ENCODE results near the gene SNX25. TPM values are rescaled to one million over a fixed set of nuclear protein-coding genes. Genes with fewer than 3 reads are reported as not detected.
"Not testable (repeated sequence)": the region's sequence is repeated elsewhere in the genome, so short reads cannot be mapped to it uniquely, and the experiment has no call there.

The SNX25 gene
- polyA plus RNA-seq, 1 of the 3 experiments (the other 2 are of a cell fraction) = 8.5 TPM

DNA sequence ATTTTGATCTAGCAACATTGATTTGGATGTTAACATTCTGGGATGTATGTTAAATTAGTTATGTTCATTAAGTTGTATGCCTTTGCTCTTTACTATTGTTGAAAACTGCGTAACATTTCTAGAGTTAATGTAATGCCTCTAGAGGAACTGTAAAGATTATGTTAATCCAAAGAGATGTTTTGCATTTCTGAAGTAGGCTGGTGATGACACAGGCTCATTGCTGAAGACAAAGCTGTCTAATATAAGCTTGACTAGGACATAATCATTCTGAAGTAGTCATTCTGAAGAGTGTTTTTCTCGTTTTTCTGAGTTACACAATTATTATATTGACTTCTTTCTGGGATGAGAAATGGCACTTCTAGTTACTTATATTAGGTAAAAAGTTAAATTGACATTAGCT, 113.4 kb downstream of the SNX25 start (continued):
- TF ChIP-seq SMC3 (IDR thresholded peaks at IDR 0.05; ENCODE audit: low read depth, low read length) = no peak

DNA sequence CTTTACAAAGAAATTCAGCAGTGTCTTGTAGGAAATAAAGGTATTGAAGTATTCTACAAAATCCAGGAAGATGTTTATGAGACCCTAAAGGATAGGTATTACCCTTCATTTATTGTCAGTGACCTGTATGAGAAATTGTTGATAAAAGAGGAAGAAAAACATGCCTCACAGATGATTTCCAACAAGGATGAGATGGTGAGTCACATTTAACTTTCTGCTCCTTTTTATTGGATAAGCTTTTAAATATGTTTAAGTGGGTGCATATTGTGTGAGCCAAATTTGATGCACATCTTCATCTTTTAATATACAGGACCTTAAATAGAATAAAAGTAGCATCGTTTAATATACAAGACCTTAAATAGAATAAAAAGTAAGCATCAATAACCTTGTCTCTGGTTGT, 114.2 kb downstream of the SNX25 start:
- no peaks in the 10 kb centered on the region for H3K9me3 ChIP-seq
- no peaks in the 10 kb centered on the region for H3K27me3 ChIP-seq (ENCODE audit: insufficient read depth)
- no peak overlapping the region for H3K9ac ChIP-seq
- TF ChIP-seq, protein P1, sequence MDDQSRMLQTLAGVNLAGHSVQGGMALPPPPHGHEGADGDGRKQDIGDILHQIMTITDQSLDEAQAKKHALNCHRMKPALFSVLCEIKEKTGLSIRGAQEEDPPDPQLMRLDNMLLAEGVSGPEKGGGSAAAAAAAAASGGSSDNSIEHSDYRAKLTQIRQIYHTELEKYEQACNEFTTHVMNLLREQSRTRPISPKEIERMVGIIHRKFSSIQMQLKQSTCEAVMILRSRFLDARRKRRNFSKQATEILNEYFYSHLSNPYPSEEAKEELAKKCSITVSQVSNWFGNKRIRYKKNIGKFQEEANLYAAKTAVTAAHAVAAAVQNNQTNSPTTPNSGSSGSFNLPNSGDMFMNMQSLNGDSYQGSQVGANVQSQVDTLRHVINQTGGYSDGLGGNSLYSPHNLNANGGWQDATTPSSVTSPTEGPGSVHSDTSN (IDR thresholded peaks at IDR 0.05) = no peak
- TF ChIP-seq MEF2A (IDR thresholded peaks at IDR 0.05; ENCODE audit: borderline replicate concordance, low read depth) (no peak), NRF1 (IDR thresholded peaks at IDR 0.05; ENCODE audit: low read depth, low read length) (no peak), FOXJ3 (CRISPR knock-in tag; IDR thresholded peaks at IDR 0.05) (no peak), TEAD4 (IDR thresholded peaks at IDR 0.05; ENCODE audit: borderline replicate concordance, insufficient read depth) (no peak), TCF12 (IDR thresholded peaks at IDR 0.05) (no peak), GABPA (IDR thresholded peaks at IDR 0.05; ENCODE audit: low read depth) (no peak), EZH2phosphoT487 (IDR thresholded peaks at IDR 0.05; ENCODE audit: borderline replicate concordance, low read depth) (no peak), RFX5 (IDR thresholded peaks at IDR 0.05; ENCODE audit: low read length) (no peak), NFIC (IDR thresholded peaks at IDR 0.05; ENCODE audit: borderline replicate concordance) (no peak), CHD2 (IDR thresholded peaks at IDR 0.05; ENCODE audit: low read length, partially characterized antibody) (no peak), RXRA (IDR thresholded peaks at IDR 0.05; ENCODE audit: borderline replicate concordance, low read depth) (no peak)
- TF ChIP-seq, protein P2, sequence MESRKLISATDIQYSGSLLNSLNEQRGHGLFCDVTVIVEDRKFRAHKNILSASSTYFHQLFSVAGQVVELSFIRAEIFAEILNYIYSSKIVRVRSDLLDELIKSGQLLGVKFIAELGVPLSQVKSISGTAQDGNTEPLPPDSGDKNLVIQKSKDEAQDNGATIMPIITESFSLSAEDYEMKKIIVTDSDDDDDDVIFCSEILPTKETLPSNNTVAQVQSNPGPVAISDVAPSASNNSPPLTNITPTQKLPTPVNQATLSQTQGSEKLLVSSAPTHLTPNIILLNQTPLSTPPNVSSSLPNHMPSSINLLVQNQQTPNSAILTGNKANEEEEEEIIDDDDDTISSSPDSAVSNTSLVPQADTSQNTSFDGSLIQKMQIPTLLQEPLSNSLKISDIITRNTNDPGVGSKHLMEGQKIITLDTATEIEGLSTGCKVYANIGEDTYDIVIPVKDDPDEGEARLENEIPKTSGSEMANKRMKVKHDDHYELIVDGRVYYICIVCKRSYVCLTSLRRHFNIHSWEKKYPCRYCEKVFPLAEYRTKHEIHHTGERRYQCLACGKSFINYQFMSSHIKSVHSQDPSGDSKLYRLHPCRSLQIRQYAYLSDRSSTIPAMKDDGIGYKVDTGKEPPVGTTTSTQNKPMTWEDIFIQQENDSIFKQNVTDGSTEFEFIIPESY (IDR thresholded peaks at IDR 0.05; ENCODE audit: borderline replicate concordance, low read depth) = no peak
- TF ChIP-seq, protein P3, sequence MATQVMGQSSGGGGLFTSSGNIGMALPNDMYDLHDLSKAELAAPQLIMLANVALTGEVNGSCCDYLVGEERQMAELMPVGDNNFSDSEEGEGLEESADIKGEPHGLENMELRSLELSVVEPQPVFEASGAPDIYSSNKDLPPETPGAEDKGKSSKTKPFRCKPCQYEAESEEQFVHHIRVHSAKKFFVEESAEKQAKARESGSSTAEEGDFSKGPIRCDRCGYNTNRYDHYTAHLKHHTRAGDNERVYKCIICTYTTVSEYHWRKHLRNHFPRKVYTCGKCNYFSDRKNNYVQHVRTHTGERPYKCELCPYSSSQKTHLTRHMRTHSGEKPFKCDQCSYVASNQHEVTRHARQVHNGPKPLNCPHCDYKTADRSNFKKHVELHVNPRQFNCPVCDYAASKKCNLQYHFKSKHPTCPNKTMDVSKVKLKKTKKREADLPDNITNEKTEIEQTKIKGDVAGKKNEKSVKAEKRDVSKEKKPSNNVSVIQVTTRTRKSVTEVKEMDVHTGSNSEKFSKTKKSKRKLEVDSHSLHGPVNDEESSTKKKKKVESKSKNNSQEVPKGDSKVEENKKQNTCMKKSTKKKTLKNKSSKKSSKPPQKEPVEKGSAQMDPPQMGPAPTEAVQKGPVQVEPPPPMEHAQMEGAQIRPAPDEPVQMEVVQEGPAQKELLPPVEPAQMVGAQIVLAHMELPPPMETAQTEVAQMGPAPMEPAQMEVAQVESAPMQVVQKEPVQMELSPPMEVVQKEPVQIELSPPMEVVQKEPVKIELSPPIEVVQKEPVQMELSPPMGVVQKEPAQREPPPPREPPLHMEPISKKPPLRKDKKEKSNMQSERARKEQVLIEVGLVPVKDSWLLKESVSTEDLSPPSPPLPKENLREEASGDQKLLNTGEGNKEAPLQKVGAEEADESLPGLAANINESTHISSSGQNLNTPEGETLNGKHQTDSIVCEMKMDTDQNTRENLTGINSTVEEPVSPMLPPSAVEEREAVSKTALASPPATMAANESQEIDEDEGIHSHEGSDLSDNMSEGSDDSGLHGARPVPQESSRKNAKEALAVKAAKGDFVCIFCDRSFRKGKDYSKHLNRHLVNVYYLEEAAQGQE (IDR thresholded peaks at IDR 0.05; ENCODE audit: low read depth, low read length) = no peak
- peaks cover 20% of the 10 kb centered on the region for H3F3A ChIP-seq (replicated peaks; ENCODE audit: insufficient read depth)
- ChIA-PET CTCF (interaction anchor here (0.7 kb wide), 1 partner anchor 158 kb away, joined by 3 read pairs; no protein-coding TSS in a partner anchor), POLR2A (no interaction called here)
- peaks cover 0 to 6% of the 10 kb centered on the region in 2 experiments; a peak in 2 of 4 replicates for H3K4me1 ChIP-seq (ENCODE audit: control insufficient read depth in 1 of 2, insufficient read depth in 2 of 2, low read depth in 1 of 2, low read length in 1 of 2)
- no peak overlapping the region for H3K4me3 ChIP-seq (ENCODE audit: low read depth in 2 of 2, low read length in 1 of 2)
- peak overlapping the region in 1 of 2 experiments; percentile 50; a peak in 2 of 4 replicates for H3K27ac ChIP-seq (ENCODE audit: low read depth in 2 of 2, low read length in 1 of 2)
- no peaks in the 10 kb centered on the region for H4K20me1 ChIP-seq (ENCODE audit: insufficient read depth)
- no peaks in the 10 kb centered on the region for H3K9me2 ChIP-seq
- peaks cover 6% of the 10 kb centered on the region; the same call in 1 of the 2 replicates for H3K79me2 ChIP-seq (ENCODE audit: insufficient read depth)
- no peak overlapping the region for H2AFZ ChIP-seq (ENCODE audit: low read depth)
- no peak overlapping the region for H3K4me2 ChIP-seq
- WGBS (ENCODE audit: low lambda C conversion rate) = 88% methylated on average over 1 of the region's 1 CpG
- peaks cover 15 to 55% of the 10 kb centered on the region in 2 experiments for H3K36me3 ChIP-seq (replicated peaks in 1 of 2; ENCODE audit: control insufficient read depth in 1 of 2, insufficient read depth in 2 of 2, low read length in 1 of 2)
- no peak for DNase-seq

DNA sequence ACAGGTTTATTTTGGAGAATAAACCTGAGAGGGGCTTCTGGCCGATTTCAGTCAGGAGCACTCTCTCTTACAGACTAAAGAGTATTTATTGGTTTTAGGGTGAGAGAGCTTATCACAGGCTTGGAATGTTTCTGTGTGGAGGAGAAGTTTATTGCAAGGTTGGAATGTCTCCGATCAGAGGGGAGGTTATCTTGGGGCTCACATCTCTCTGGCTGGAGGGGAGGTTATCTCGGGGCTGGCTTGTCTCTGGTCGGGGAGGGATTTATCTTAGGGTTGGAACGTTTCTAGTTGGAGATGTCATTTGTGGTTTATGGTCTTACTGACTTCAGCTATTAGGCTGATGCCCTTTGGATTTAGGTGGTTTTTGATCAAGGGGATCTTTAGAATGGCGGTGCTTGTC, 115.0 kb downstream of the SNX25 start:
- H4K20me1 ChIP-seq (ENCODE audit: insufficient read depth); H3K4me3 ChIP-seq (ENCODE audit: low read depth in 2 of 2, low read length in 1 of 2); H2AFZ ChIP-seq (ENCODE audit: low read depth); H3K4me2 ChIP-seq; H3K27me3 ChIP-seq (ENCODE audit: insufficient read depth); H3K79me2 ChIP-seq (ENCODE audit: insufficient read depth); H3K9me2 ChIP-seq; DNase-seq; POLR2A ChIA-PET; H3K4me1 ChIP-seq (ENCODE audit: control insufficient read depth in 1 of 2, insufficient read depth in 2 of 2, low read depth in 1 of 2, low read length in 1 of 2); H3K9ac ChIP-seq; H3K9me3 ChIP-seq: not testable (repeated sequence)
- peaks cover 22% of the 10 kb centered on the region for H3F3A ChIP-seq (replicated peaks; ENCODE audit: insufficient read depth)
- 87% methylated on average over 6 of the region's 6 CpGs for WGBS (ENCODE audit: low lambda C conversion rate)
- peak overlapping the region in 1 of 2 experiments; percentile 50; a peak in 2 of 4 replicates for H3K27ac ChIP-seq (ENCODE audit: low read depth in 2 of 2, low read length in 1 of 2)
- H3K36me3 ChIP-seq (replicated peaks in 1 of 2; ENCODE audit: control insufficient read depth in 1 of 2, insufficient read depth in 2 of 2, low read length in 1 of 2) = peaks cover 15 to 55% of the 10 kb centered on the region in 2 experiments
- CTCF ChIA-PET = interaction anchor here (0.7 kb wide), 1 partner anchor 159 kb away, joined by 3 read pairs; no protein-coding TSS in a partner anchor

DNA sequence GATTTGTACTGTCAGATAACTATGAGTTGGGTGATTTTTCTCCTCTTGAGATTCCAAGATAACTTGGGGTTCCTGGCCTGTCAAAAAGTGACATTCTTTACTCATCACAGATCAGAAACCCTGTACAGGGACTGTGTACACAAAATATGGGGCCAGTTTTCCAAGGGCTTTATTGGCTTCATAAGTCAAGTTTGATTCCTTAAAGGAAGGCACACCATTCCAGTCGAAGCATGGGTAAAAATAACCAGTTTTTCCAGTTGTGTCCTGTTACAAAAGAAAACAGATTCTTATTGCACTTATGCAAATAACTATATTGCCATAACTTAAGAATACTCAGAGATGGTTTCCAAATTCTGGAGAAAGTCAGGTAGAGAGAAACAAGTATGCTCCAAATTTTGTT, 116.3 kb downstream of the SNX25 start:
- H3K9me3 ChIP-seq; H3K4me1 ChIP-seq (ENCODE audit: control insufficient read depth in 1 of 2, insufficient read depth in 2 of 2, low read depth in 1 of 2, low read length in 1 of 2); H3K27me3 ChIP-seq (ENCODE audit: insufficient read depth); H3K4me2 ChIP-seq; H3K9me2 ChIP-seq; H3K27ac ChIP-seq (ENCODE audit: low read depth in 2 of 2, low read length in 1 of 2); CTCF ChIA-PET; H2AFZ ChIP-seq (ENCODE audit: low read depth); H3K9ac ChIP-seq; H4K20me1 ChIP-seq (ENCODE audit: insufficient read depth); H3K4me3 ChIP-seq (ENCODE audit: low read depth in 2 of 2, low read length in 1 of 2); POLR2A ChIA-PET; DNase-seq: not testable (repeated sequence)
- Histone ChIP-seq H3K36me3 (replicated peaks in 1 of 2; ENCODE audit: control insufficient read depth in 1 of 2, insufficient read depth in 2 of 2, low read length in 1 of 2) (peaks cover 15 to 47% of the 10 kb centered on the region in 2 experiments), H3F3A (replicated peaks; ENCODE audit: insufficient read depth) (peaks cover 28% of the 10 kb centered on the region), H3K79me2 (ENCODE audit: insufficient read depth) (peaks cover 12% of the 10 kb centered on the region; the same call in 1 of the 2 replicates)
- 81% methylated on average over 1 of the region's 1 CpG for WGBS (ENCODE audit: low lambda C conversion rate)
